SK-N-SH (cell line): ENCODE results near the gene NUTF2. TPM values are rescaled to one million over a fixed set of nuclear protein-coding genes. Genes with fewer than 3 reads are reported as not detected.

Experiments used
- CTCF ChIA-PET: fragments of 300-600, 350-600 bp; formaldehyde crosslinking; extraction: SDS; loops from one replicate; lab custom pipeline; 2021; lab: Yijun Ruan, JAX
- POLR2A ChIA-PET: fragments of 350-600 bp; sonication (Branson Sonifier 250); formaldehyde crosslinking; extraction: SDS; loops from one replicate; lab custom pipeline; 2020; ENCODE audit warnings: antibody characterized with exemption, inconsistent platforms; lab: Yijun Ruan, JAX
- DNase-seq: peaks from one replicate; pipeline ENCODE4 v3.0.0; 2012
- H2AFZ ChIP-seq: fragments of 200-600 bp; sonication (generic); 2 replicates; pipeline ENCODE4 v1.8.1; 2016; ENCODE audit warnings: antibody characterized with exemption, mild to moderate bottlenecking, low read depth
- H3F3A ChIP-seq: fragments of 200-600 bp; sonication (generic); replicated peaks from 2 replicates; pipeline ENCODE3; 2016; ENCODE audit warnings: antibody characterized with exemption, mild to moderate bottlenecking; ENCODE audit not compliant: insufficient read depth
- H3K27ac ChIP-seq, 2 experiments: fragments of 200-500 bp in 1 of 2; fragments of 200-600 bp in 1 of 2; sonication (Bioruptor generic) in 1 of 2; sonication (generic), shearing (Covaris generic) in 1 of 2; 2 replicates each; pipeline versions ENCODE4 v1.5.1 to v1.6.1; 2014 to 2016; ENCODE audit warnings: low read depth in 2 of 2, inconsistent platforms in 1 of 2, low read length in 1 of 2, mild to moderate bottlenecking in 1 of 2, mixed read lengths in 1 of 2
- H3K27me3 ChIP-seq: fragments of 200-600 bp; sonication (generic), shearing (Covaris generic); 2 replicates; pipeline ENCODE4 v1.6.1; 2016; ENCODE audit warnings: mixed run types; ENCODE audit not compliant: insufficient read depth
- H3K36me3 ChIP-seq, 2 experiments: fragments of 200-500 bp in 1 of 2; fragments of 200-600 bp in 1 of 2; sonication (Bioruptor generic) in 1 of 2; sonication (generic) in 1 of 2; replicated peaks in 1 of 2; 2 replicates each; pipeline versions ENCODE3 to v1.5.1; 2014 to 2016; ENCODE audit warnings: low read length in 1 of 2, mild to moderate bottlenecking in 1 of 2; ENCODE audit not compliant: insufficient read depth in 2 of 2, control insufficient read depth in 1 of 2
- H3K4me1 ChIP-seq, 2 experiments: fragments of 200-500 bp in 1 of 2; fragments of 200-600 bp in 1 of 2; sonication (Bioruptor generic) in 1 of 2; sonication (generic), shearing (Covaris generic) in 1 of 2; 2 replicates each; pipeline versions ENCODE4 v1.5.1 to v1.6.1; 2014 to 2016; ENCODE audit warnings: low read depth in 1 of 2, low read length in 1 of 2, mixed run types in 1 of 2; ENCODE audit not compliant: insufficient read depth in 2 of 2, control insufficient read depth in 1 of 2
- H3K4me2 ChIP-seq: fragments of 200-600 bp; sonication (generic), shearing (Covaris generic); 2 replicates; pipeline ENCODE4 v1.6.1; 2017; ENCODE audit warnings: mixed run types
- H3K4me3 ChIP-seq, 2 experiments: fragments of 200-500 bp in 1 of 2; fragments of 200-600 bp in 1 of 2; sonication (Bioruptor generic) in 1 of 2; sonication (generic), shearing (Covaris generic) in 1 of 2; 2 replicates each; pipeline versions ENCODE4 v1.5.1 to v1.8.1; 2014 to 2016; ENCODE audit warnings: low read depth in 2 of 2, inconsistent platforms in 1 of 2, low read length in 1 of 2, mild to moderate bottlenecking in 1 of 2, mixed read lengths in 1 of 2, moderate library complexity in 1 of 2
- H3K79me2 ChIP-seq: fragments of 200-600 bp; sonication (generic); 2 replicates; pipeline ENCODE4 v1.8.1; 2017; ENCODE audit warnings: mild to moderate bottlenecking; ENCODE audit not compliant: insufficient read depth
- H3K9ac ChIP-seq: fragments of 200-600 bp; sonication (generic); 2 replicates; pipeline ENCODE4 v1.6.1; 2017; ENCODE audit warnings: mixed run types
- H3K9me2 ChIP-seq: fragments of 200-600 bp; sonication (generic); 2 replicates; pipeline ENCODE4 v1.6.1; 2017; ENCODE audit warnings: mixed run types
- H3K9me3 ChIP-seq: fragments of 200-600 bp; sonication (generic); 2 replicates; pipeline ENCODE4 v1.6.1; 2017; ENCODE audit warnings: mixed run types, mild to moderate bottlenecking, moderate library complexity
- H4K20me1 ChIP-seq: fragments of 200-600 bp; sonication (generic); 2 replicates; pipeline ENCODE4 v1.6.1; 2017; ENCODE audit warnings: mild to moderate bottlenecking, mixed run types; ENCODE audit not compliant: insufficient read depth
- CHD2 ChIP-seq: fragments of 150-350 bp; IDR thresholded peaks from 2 replicates; pipeline ENCODE4 v1.6.1; 2018; ENCODE audit warnings: low read length; ENCODE audit not compliant: partially characterized antibody
- EZH2phosphoT487 ChIP-seq: fragments of 200-600 bp; sonication (generic); IDR thresholded peaks from 2 replicates; pipeline ENCODE4 v1.6.1; 2017; ENCODE audit warnings: low read depth, mixed run types, mild to moderate bottlenecking, antibody characterized with exemption, moderate library complexity, borderline replicate concordance
- FOXJ3 ChIP-seq: sonication (generic); formaldehyde crosslinking; IDR thresholded peaks from 2 replicates; pipeline ENCODE4 v1.5.1; 2020; ENCODE audit warnings: mild to moderate bottlenecking, missing genetic modification reagents
- FOXM1 ChIP-seq: IDR thresholded peaks from 2 replicates; pipeline ENCODE4 v1.4.0; 2012; ENCODE audit warnings: low read depth, mild to moderate bottlenecking
- MAX ChIP-seq: IDR thresholded peaks from 2 replicates; pipeline ENCODE4 v1.4.0; 2012; ENCODE audit warnings: low read depth
- RCOR1 ChIP-seq: fragments of 150-350 bp; IDR thresholded peaks from 2 replicates; pipeline ENCODE4 v1.6.1; 2017; ENCODE audit warnings: antibody characterized with exemption, low read length
- REST ChIP-seq: IDR thresholded peaks from 2 replicates; pipeline ENCODE4 v1.6.1; 2012; ENCODE audit warnings: mild to moderate bottlenecking, low read depth, low read length, moderate library complexity
- RXRA ChIP-seq: IDR thresholded peaks from 2 replicates; pipeline ENCODE4 v1.4.0; 2012; ENCODE audit warnings: low read depth, mild to moderate bottlenecking, borderline replicate concordance
- SIN3A ChIP-seq: IDR thresholded peaks from 2 replicates; pipeline ENCODE4 v1.6.1; 2012; ENCODE audit warnings: low read depth, mild to moderate bottlenecking, low read length, moderate library complexity, borderline replicate concordance
- SMC3 ChIP-seq: IDR thresholded peaks from 2 replicates; pipeline ENCODE4 v1.6.1; 2012; ENCODE audit warnings: low read depth, low read length, improper control_type of control experiment
- TCF12 ChIP-seq: IDR thresholded peaks from 2 replicates; pipeline ENCODE4 v1.4.0; 2012
- TEAD4 ChIP-seq: IDR thresholded peaks from 2 replicates; pipeline ENCODE4 v1.4.0; 2012; ENCODE audit warnings: mild to moderate bottlenecking, borderline replicate concordance; ENCODE audit not compliant: insufficient read depth
- USF1 ChIP-seq: IDR thresholded peaks from 2 replicates; pipeline ENCODE4 v1.4.0; 2012; ENCODE audit warnings: low read depth, borderline replicate concordance
- ZBTB33 ChIP-seq: IDR thresholded peaks from 2 replicates; pipeline ENCODE4 v1.4.0; 2012; ENCODE audit warnings: low read depth, borderline replicate concordance
- WGBS: methylation state at CpG from one replicate; pipeline ENCODE4 v1.1.6; 2017; ENCODE audit warnings: low lambda C conversion rate; 5-methylcytosine and 5-hydroxymethylcytosine counted together
- polyA plus RNA-seq, 3 experiments: library from polyadenylated mRNA; depleted of rRNA; stranded (reverse); fragments of >200 nt; gene quantifications; 2 replicates each; pipeline ENCODE4 v1.2.3, GENCODE V29; 2012
- TF ChIP-seq, protein P1 (sequence below): IDR thresholded peaks from 2 replicates; pipeline ENCODE4; 2012
- TF ChIP-seq, protein P2 (sequence below): fragments of 200-600 bp; sonication (generic); IDR thresholded peaks from 2 replicates; pipeline ENCODE4 v1.6.1; 2017; ENCODE audit warnings: antibody characterized with exemption, mild to moderate bottlenecking, moderate library complexity

Gene NUTF2
- polyA plus RNA-seq, 1 of the 3 experiments (the other 2 are of a cell fraction) = 449 TPM

- Histone ChIP-seq H4K20me1 (peaks cover 12% of the 10 kb centered on the region), H3F3A (peaks cover 14% of the 10 kb centered on the region), H3K4me3 (no peak overlapping the region), H3K27me3 (no peaks in the 10 kb centered on the region), H3K9ac (no peak overlapping the region), H3K9me2 (no peaks in the 10 kb centered on the region), H3K9me3 (no peaks in the 10 kb centered on the region), H3K27ac (no peak overlapping the region), H2AFZ (no peak overlapping the region), H3K4me1 (peaks cover 7 to 13% of the 10 kb centered on the region in 2 experiments; a peak in 2 of 4 replicates), H3K4me2 (no peak overlapping the region), H3K79me2 (no peaks in the 10 kb centered on the region), H3K36me3 (peaks cover 12 to 66% of the 10 kb centered on the region in 2 experiments)
- CTCF ChIA-PET = interaction anchor here (0.6 to 22.4 kb wide), 37 partner anchors 9 to 363 kb away, joined by 3 to 564 read pairs (median 5); partner anchors contain the start of genes CTRL, DDX28, DUS2 and EDC4
- TF ChIP-seq TEAD4 = no peak
- TF ChIP-seq, protein P1, sequence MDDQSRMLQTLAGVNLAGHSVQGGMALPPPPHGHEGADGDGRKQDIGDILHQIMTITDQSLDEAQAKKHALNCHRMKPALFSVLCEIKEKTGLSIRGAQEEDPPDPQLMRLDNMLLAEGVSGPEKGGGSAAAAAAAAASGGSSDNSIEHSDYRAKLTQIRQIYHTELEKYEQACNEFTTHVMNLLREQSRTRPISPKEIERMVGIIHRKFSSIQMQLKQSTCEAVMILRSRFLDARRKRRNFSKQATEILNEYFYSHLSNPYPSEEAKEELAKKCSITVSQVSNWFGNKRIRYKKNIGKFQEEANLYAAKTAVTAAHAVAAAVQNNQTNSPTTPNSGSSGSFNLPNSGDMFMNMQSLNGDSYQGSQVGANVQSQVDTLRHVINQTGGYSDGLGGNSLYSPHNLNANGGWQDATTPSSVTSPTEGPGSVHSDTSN = no peak
- no peak for TF ChIP-seq USF1
- TF ChIP-seq MAX = no peak
- TF ChIP-seq CHD2 = no peak
- TF ChIP-seq RCOR1 = no peak
- TF ChIP-seq TCF12 = no peak
- TF ChIP-seq, protein P2, sequence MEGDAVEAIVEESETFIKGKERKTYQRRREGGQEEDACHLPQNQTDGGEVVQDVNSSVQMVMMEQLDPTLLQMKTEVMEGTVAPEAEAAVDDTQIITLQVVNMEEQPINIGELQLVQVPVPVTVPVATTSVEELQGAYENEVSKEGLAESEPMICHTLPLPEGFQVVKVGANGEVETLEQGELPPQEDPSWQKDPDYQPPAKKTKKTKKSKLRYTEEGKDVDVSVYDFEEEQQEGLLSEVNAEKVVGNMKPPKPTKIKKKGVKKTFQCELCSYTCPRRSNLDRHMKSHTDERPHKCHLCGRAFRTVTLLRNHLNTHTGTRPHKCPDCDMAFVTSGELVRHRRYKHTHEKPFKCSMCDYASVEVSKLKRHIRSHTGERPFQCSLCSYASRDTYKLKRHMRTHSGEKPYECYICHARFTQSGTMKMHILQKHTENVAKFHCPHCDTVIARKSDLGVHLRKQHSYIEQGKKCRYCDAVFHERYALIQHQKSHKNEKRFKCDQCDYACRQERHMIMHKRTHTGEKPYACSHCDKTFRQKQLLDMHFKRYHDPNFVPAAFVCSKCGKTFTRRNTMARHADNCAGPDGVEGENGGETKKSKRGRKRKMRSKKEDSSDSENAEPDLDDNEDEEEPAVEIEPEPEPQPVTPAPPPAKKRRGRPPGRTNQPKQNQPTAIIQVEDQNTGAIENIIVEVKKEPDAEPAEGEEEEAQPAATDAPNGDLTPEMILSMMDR = no peak
- TF ChIP-seq REST = no peak
- TF ChIP-seq FOXM1 = no peak
- TF ChIP-seq FOXJ3 (CRISPR knock-in tag) = no peak
- no peak for TF ChIP-seq SIN3A
- TF ChIP-seq EZH2phosphoT487 = no peak
- TF ChIP-seq ZBTB33 = no peak
- TF ChIP-seq SMC3 = no peak
- no peak for TF ChIP-seq RXRA
- POLR2A ChIA-PET = interaction anchor here (1.0 to 3.5 kb wide), 6 partner anchors 10 to 52 kb away, joined by 3 to 12 read pairs (median 6); partner anchors contain the start of gene EDC4
- no peak for DNase-seq
- WGBS = 57% methylated on average over 6 of the region's 6 CpGs
Observed at GRCh38 chr16:67883146-67883871, 36.6 kb downstream of the NUTF2 start.
